ENCODE measurements around the gene GPAT3. TPM values are rescaled to one million over a fixed set of nuclear protein-coding genes. Genes with fewer than 3 reads are reported as not detected.

The GPAT3 gene
- total RNA-seq, 1 experiment from 2014 or later, result 0.30 TPM

DNA sequence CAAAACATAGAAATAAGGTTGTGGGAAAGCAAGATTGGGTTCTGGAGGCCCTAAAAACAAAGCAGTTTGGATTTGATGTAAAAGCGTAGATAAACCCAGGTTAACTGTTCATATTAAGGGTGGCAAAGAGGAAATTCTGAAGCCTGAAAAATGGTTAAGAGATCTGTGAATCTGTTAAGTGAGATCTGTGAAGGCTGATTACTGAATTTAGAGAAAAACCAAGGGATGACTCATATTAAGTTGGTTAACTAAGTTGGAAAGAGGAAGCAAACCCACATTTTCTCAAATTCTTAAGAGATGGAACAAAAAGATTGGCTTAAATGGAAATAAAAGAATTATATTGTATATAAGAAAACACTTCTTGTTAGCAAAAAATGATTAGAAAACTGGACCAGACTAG, 22.8 kb downstream of the GPAT3 start:
- H3K4me1 Mint-ChIP-seq (ENCODE audit: insufficient read depth, unreplicated experiment), result peaks cover 12% of the 10 kb centered on the region
- H3K27me3 Mint-ChIP-seq (ENCODE audit: insufficient read depth, unreplicated experiment), result peaks cover 50% of the 10 kb centered on the region
- no peak overlapping the region for H3K27ac Mint-ChIP-seq (ENCODE audit: low read depth, unreplicated experiment)
- TF ChIP-seq, protein P1, sequence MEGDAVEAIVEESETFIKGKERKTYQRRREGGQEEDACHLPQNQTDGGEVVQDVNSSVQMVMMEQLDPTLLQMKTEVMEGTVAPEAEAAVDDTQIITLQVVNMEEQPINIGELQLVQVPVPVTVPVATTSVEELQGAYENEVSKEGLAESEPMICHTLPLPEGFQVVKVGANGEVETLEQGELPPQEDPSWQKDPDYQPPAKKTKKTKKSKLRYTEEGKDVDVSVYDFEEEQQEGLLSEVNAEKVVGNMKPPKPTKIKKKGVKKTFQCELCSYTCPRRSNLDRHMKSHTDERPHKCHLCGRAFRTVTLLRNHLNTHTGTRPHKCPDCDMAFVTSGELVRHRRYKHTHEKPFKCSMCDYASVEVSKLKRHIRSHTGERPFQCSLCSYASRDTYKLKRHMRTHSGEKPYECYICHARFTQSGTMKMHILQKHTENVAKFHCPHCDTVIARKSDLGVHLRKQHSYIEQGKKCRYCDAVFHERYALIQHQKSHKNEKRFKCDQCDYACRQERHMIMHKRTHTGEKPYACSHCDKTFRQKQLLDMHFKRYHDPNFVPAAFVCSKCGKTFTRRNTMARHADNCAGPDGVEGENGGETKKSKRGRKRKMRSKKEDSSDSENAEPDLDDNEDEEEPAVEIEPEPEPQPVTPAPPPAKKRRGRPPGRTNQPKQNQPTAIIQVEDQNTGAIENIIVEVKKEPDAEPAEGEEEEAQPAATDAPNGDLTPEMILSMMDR (IDR thresholded peaks at IDR 0.05; ENCODE audit: unreplicated experiment), result no peak
- ChIA-PET POLR2A (interaction anchor here (0.7 kb wide), 1 partner anchor 122 kb away, joined by 3 read pairs; no protein-coding TSS in a partner anchor), CTCF (interaction anchor here (1.1 kb wide), 1 partner anchor 34 kb away, joined by 3 read pairs; no protein-coding TSS in a partner anchor)
- H3K4me3 Mint-ChIP-seq (ENCODE audit: unreplicated experiment), result no peak overlapping the region
- no peaks in the 10 kb centered on the region for H3K36me3 Mint-ChIP-seq (ENCODE audit: insufficient read depth, unreplicated experiment)
- intact Hi-C loops (cut with micrococcal nuclease), result no loop called here
- no peaks in the 10 kb centered on the region for H3K9me3 Mint-ChIP-seq (ENCODE audit: unreplicated experiment)
- DNase-seq (ENCODE audit: unreplicated experiment), result no peak
- no TSS peak for BruUV-seq (replicated peaks)

DNA sequence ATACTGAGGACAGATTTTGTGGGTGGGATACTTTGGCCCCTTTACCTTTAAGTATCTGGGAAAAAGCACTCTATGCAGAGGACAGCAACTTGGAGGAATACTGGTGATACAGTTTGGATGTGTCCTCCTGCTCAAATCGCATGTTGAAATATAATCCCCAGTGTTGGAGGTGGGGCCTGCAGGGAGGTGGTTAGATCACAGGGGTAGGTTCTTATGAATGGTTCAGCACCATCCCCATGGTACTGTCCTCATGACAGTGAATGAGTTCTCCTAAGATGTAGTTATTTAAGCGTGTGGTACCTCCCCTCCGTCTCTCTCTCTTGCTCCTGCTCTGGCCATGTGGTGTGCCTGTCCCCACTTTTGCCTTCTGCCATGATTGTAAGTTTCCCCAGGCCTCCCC, 24.6 kb downstream of the GPAT3 start:
- Mint-ChIP-seq H3K27ac (ENCODE audit: low read depth, unreplicated experiment) (no peak overlapping the region), H3K27me3 (ENCODE audit: insufficient read depth, unreplicated experiment) (peaks cover 50% of the 10 kb centered on the region), H3K4me1 (ENCODE audit: insufficient read depth, unreplicated experiment) (peaks cover 12% of the 10 kb centered on the region), H3K9me3 (ENCODE audit: unreplicated experiment) (no peaks in the 10 kb centered on the region), H3K4me3 (ENCODE audit: unreplicated experiment) (no peak overlapping the region), H3K36me3 (ENCODE audit: insufficient read depth, unreplicated experiment) (no peaks in the 10 kb centered on the region)
- ChIA-PET POLR2A (no interaction called here), CTCF (interaction anchor here (0.8 to 0.9 kb wide), 2 partner anchors 32 to 69 kb away, joined by 4 read pairs; no protein-coding TSS in a partner anchor)
- no TSS peak for BruUV-seq (replicated peaks)
- intact Hi-C loops (cut with micrococcal nuclease), result no loop called here
- TF ChIP-seq, protein P1 (IDR thresholded peaks at IDR 0.05; ENCODE audit: unreplicated experiment), result no peak
- no peak for DNase-seq (ENCODE audit: unreplicated experiment)

DNA sequence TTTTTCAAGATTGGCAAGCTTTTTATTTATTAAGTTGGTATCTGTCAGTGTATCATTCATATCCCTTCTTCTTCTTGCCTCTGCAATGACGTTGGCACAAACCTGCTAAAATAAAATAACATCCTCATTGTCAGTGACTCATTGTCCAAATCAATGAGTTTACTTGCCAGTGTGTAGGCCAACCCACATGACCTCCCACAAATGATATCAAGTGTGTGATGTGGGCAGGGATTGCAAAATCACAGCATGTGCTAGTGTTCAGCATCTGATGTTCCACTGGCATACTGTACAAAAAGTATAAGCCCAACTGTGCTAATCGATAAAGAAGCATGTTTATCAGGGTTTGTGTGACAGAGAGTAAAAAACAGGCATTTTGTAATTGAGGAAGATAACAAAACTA, 25.5 kb downstream of the GPAT3 start:
- intact Hi-C loops (cut with micrococcal nuclease), result no loop called here
- Mint-ChIP-seq H3K36me3 (ENCODE audit: insufficient read depth, unreplicated experiment) (no peaks in the 10 kb centered on the region), H3K27me3 (ENCODE audit: insufficient read depth, unreplicated experiment) (peaks cover 50% of the 10 kb centered on the region), H3K4me3 (ENCODE audit: unreplicated experiment) (no peak overlapping the region), H3K9me3 (ENCODE audit: unreplicated experiment) (no peaks in the 10 kb centered on the region), H3K27ac (ENCODE audit: low read depth, unreplicated experiment) (no peak overlapping the region), H3K4me1 (ENCODE audit: insufficient read depth, unreplicated experiment) (peaks cover 12% of the 10 kb centered on the region)
- peak; percentile 89 for DNase-seq (ENCODE audit: unreplicated experiment)
- TF ChIP-seq, protein P1 (IDR thresholded peaks at IDR 0.05; ENCODE audit: unreplicated experiment), result no peak
- BruUV-seq (replicated peaks), result no TSS peak
- CTCF ChIA-PET, result interaction anchor here (0.7 kb wide), 1 partner anchor 266 kb away, joined by 5 read pairs; no protein-coding TSS in a partner anchor
- POLR2A ChIA-PET, result no interaction called here

DNA sequence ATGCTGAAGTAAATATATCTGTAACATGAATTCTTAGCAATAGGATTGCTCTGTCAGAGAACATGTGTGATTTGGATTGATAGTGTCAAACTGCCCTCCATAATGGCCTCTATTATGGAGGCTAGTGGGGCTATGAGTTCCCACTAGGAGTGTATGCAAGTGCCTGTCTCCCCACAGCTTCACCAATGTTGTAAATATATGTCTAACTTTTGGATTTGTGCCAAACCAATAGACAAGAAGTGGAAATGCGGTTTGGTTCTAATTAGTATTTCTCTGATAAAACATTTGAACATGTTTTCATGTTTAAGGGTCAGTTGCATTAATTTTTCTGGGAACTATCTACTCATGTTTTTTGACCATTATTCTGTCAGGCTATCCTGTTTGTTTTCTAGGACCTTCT, 28.1 kb downstream of the GPAT3 start:
- Mint-ChIP-seq H3K4me1 (ENCODE audit: insufficient read depth, unreplicated experiment) (peaks cover 12% of the 10 kb centered on the region), H3K27ac (ENCODE audit: low read depth, unreplicated experiment) (no peak overlapping the region), H3K36me3 (ENCODE audit: insufficient read depth, unreplicated experiment) (no peaks in the 10 kb centered on the region), H3K27me3 (ENCODE audit: insufficient read depth, unreplicated experiment) (peaks cover 38% of the 10 kb centered on the region), H3K4me3 (ENCODE audit: unreplicated experiment) (no peak overlapping the region), H3K9me3 (ENCODE audit: unreplicated experiment) (no peaks in the 10 kb centered on the region)
- ChIA-PET POLR2A (no interaction called here), CTCF (no interaction called here)
- no peak for DNase-seq (ENCODE audit: unreplicated experiment)
- intact Hi-C loops (cut with micrococcal nuclease), result no loop called here
- no TSS peak for BruUV-seq (replicated peaks)
- TF ChIP-seq, protein P1 (IDR thresholded peaks at IDR 0.05; ENCODE audit: unreplicated experiment), result no peak
